ENCODE data around the gene EPHA8. TPM values are rescaled to one million over a fixed set of nuclear protein-coding genes. Genes with fewer than 3 reads are reported as not detected.

EPHA8 gene
- polyA plus RNA-seq, 1 donor (not counting 4 experiments of a cell fraction or from before 2014, with no cell fraction given): 1.0 TPM

DNA sequence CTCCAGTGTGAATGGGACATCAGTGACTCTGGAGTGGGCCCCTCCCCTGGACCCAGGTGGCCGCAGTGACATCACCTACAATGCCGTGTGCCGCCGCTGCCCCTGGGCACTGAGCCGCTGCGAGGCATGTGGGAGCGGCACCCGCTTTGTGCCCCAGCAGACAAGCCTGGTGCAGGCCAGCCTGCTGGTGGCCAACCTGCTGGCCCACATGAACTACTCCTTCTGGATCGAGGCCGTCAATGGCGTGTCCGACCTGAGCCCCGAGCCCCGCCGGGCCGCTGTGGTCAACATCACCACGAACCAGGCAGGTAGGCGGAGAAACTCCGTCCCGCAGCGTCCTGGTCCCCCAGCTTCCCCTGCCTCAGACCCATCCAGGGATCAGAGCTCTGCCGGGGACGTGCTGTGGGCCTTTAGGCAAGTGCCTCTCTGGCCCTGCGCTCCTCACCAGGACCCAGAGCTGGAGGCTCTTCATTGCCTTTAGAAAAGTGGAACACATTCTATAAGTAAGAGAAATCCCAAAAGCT lies 25.7 kb downstream of the EPHA8 start:
- Histone ChIP-seq H3K9me1 (ENCODE audit: control insufficient read depth, extremely low read depth, insufficient read depth, low read length) (no peaks in the 10 kb centered on the region), H3K4me3 (ENCODE audit: control insufficient read depth in 2 of 3, extremely low read depth in 1 of 3, insufficient read depth in 2 of 3, low read depth in 1 of 3, low read length in 3 of 3) (no peak overlapping the region), H2AFZ (ENCODE audit: control insufficient read depth, low read length) (no peak overlapping the region), H3K9me3 (ENCODE audit: control insufficient read depth, low read depth, low read length) (no peaks in the 10 kb centered on the region), H3K27me3 (ENCODE audit: control insufficient read depth, extremely low read depth, insufficient read depth, low read length) (peaks cover 19% of the 10 kb centered on the region), H3K36me3 (ENCODE audit: control insufficient read depth in 2 of 2, extremely low read depth in 1 of 2, insufficient read depth in 2 of 2, low read length in 2 of 2) (no peaks in the 10 kb centered on the region), H3K9ac (ENCODE audit: control insufficient read depth, extremely low read depth, insufficient read depth, low read length) (no peak overlapping the region), H3K4me1 (ENCODE audit: control insufficient read depth, extremely low read depth, insufficient read depth, low read length) (no peaks in the 10 kb centered on the region), H4K20me1 (ENCODE audit: control insufficient read depth, extremely low read depth, insufficient read depth, low read length) (no peaks in the 10 kb centered on the region), H3K27ac (ENCODE audit: control insufficient read depth, insufficient read depth, low read length) (no peak overlapping the region), H3K4me2 (ENCODE audit: control insufficient read depth, extremely low read depth, insufficient read depth, low read depth, low read length) (no peak overlapping the region), H3K79me2 (ENCODE audit: control insufficient read depth, insufficient read depth, low read length) (no peaks in the 10 kb centered on the region)
- no peak for DNase-seq (ENCODE audit: low read depth, low spot score)
- TF ChIP-seq EZH2 (IDR thresholded peaks at IDR 0.05; ENCODE audit: low read length) (no peak), CTCF (optimal IDR thresholded peaks at IDR 0.05 in 1 of 3, IDR thresholded peaks at IDR 0.05 in 1 of 3, conservative IDR thresholded peaks at IDR 0.05 in 1 of 3; ENCODE audit: extremely low read depth in 1 of 3, insufficient read depth in 2 of 3, low read length in 3 of 3) (no peak)
- dilution Hi-C loops (cut with MboI; ENCODE audit: extremely low pct_ligation_motif_present, low sequenced_read_pairs): no loop called here
- no peak for FAIRE-seq

DNA sequence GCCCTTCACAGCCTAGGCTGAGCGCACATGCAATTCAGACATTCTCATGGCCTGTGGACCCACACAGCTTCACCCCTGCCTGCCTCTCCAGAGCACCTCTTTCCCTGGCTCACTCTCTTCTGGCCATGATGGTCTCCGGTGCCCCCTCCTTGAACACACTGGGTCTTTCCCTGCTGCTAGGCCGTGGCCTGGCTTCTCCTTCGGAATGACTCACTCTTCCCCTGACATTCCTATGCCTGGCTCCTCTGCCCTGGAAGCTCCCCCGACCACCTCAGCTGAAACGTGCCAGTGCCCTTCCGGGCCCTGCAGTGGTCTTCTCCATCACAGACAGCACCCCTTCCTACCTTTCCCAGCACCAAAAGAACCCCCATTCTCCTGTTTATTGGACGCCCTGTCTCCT lies 28.3 kb downstream of the EPHA8 start:
- TF ChIP-seq CTCF (optimal IDR thresholded peaks at IDR 0.05 in 1 of 3, IDR thresholded peaks at IDR 0.05 in 1 of 3, conservative IDR thresholded peaks at IDR 0.05 in 1 of 3; ENCODE audit: extremely low read depth in 1 of 3, insufficient read depth in 2 of 3, low read length in 3 of 3) (no peak), EZH2 (IDR thresholded peaks at IDR 0.05; ENCODE audit: low read length) (no peak)
- Histone ChIP-seq H3K9me1 (ENCODE audit: control insufficient read depth, extremely low read depth, insufficient read depth, low read length) (no peaks in the 10 kb centered on the region), H3K36me3 (ENCODE audit: control insufficient read depth in 2 of 2, extremely low read depth in 1 of 2, insufficient read depth in 2 of 2, low read length in 2 of 2) (no peaks in the 10 kb centered on the region), H3K4me2 (ENCODE audit: control insufficient read depth, extremely low read depth, insufficient read depth, low read depth, low read length) (no peak overlapping the region), H3K79me2 (ENCODE audit: control insufficient read depth, insufficient read depth, low read length) (no peaks in the 10 kb centered on the region), H3K9me3 (ENCODE audit: control insufficient read depth, low read depth, low read length) (no peaks in the 10 kb centered on the region), H3K4me3 (ENCODE audit: control insufficient read depth in 2 of 3, extremely low read depth in 1 of 3, insufficient read depth in 2 of 3, low read depth in 1 of 3, low read length in 3 of 3) (no peak overlapping the region), H3K9ac (ENCODE audit: control insufficient read depth, extremely low read depth, insufficient read depth, low read length) (no peak overlapping the region), H4K20me1 (ENCODE audit: control insufficient read depth, extremely low read depth, insufficient read depth, low read length) (no peaks in the 10 kb centered on the region), H3K4me1 (ENCODE audit: control insufficient read depth, extremely low read depth, insufficient read depth, low read length) (no peaks in the 10 kb centered on the region), H3K27me3 (ENCODE audit: control insufficient read depth, extremely low read depth, insufficient read depth, low read length) (peaks cover 34% of the 10 kb centered on the region), H3K27ac (ENCODE audit: control insufficient read depth, insufficient read depth, low read length) (no peak overlapping the region), H2AFZ (ENCODE audit: control insufficient read depth, low read length) (no peak overlapping the region)
- DNase-seq (ENCODE audit: low read depth, low spot score) (no peak), FAIRE-seq (no peak)
- dilution Hi-C loops (cut with MboI; ENCODE audit: extremely low pct_ligation_motif_present, low sequenced_read_pairs): no loop called here

All from keratinocyte (primary cell).